HUES6 (cell line): Measurements from ENCODE around the gene PRR22.
"Not testable (repeated sequence)": the region's sequence is repeated elsewhere in the genome, so short reads cannot be mapped to it uniquely, and the experiment has no call there.

Experiments
- H3K27ac ChIP-seq: 2 replicates; pipeline ENCODE4 v1.7.0; 2013; ENCODE audit warnings: low read depth, mild to moderate bottlenecking, low read length, inconsistent platforms
- H3K27me3 ChIP-seq: 2 replicates; pipeline ENCODE4 v1.6.1; 2013; ENCODE audit warnings: low read length; ENCODE audit not compliant: control insufficient read depth, insufficient read depth
- H3K36me3 ChIP-seq: 2 replicates; pipeline ENCODE4 v1.6.1; 2013; ENCODE audit warnings: low read length; ENCODE audit not compliant: control insufficient read depth, insufficient read depth
- H3K4me1 ChIP-seq: 2 replicates; pipeline ENCODE4 v1.6.1; 2013; ENCODE audit warnings: low read length; ENCODE audit not compliant: control insufficient read depth, insufficient read depth
- H3K4me3 ChIP-seq: 2 replicates; pipeline ENCODE4 v1.5.1; 2013; ENCODE audit warnings: low read depth, low read length
- H3K9ac ChIP-seq: one replicate; pipeline ENCODE4 v1.6.1; 2013; ENCODE audit warnings: mild to moderate bottlenecking, low read length
- H3K9me3 ChIP-seq: 2 replicates; pipeline ENCODE4 v1.6.1; 2013; ENCODE audit warnings: low read depth, low read length; ENCODE audit not compliant: control insufficient read depth, insufficient read depth

PRR22 gene

DNA sequence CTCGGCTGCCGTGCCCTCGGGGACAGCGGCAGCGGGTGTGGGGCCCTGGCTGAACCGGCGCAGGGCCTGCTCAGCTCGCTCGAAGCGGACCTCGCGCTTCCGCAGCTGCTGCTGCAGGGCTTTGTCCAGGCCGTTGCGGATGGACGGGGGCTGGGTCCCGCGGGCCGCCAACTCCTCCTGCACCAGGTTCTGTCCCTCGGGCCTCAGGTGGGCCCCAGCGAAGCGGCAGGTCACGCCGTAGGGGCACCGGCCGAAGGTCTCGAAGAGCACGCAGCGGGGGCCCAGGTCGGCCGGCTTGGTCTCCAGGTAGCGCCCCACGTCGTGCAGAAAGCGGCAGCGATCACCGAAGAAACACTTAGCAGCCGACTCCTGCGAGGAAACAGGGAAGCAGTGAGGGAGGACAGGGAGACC lies 4.8 kb upstream of the PRR22 start:
- no peaks in the 10 kb centered on the region for H3K9me3 ChIP-seq
- no peak overlapping the region for H3K9ac ChIP-seq
- H3K4me3 ChIP-seq = no peak overlapping the region
- no peaks in the 10 kb centered on the region for H3K27me3 ChIP-seq
- H3K4me1 ChIP-seq = no peaks in the 10 kb centered on the region
- H3K27ac ChIP-seq = no peak overlapping the region
- peaks cover 56% of the 10 kb centered on the region for H3K36me3 ChIP-seq

DNA sequence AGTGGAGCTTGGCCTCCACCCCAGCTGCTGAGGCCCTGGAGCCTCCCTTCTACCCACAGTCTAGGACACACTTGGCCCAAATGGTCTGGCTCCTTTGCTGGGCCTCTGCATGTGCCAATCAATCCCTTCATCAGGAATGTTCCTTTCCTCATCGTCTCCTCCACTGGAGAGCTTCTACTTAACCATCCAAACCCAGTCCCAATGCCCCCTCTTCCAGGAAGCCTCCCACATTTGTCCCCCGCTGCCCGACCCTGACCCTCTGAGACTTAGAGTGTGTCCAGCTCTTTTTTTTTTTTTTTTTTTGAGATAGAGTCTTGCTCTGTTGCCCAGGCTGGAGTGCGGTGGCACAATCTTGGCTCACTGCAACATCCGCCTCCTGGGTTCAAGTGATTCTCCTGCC lies 3.9 kb upstream of the PRR22 start:
- no peak overlapping the region for H3K9ac ChIP-seq
- H3K4me1 ChIP-seq = no peaks in the 10 kb centered on the region
- no peak overlapping the region for H3K27ac ChIP-seq
- H3K27me3 ChIP-seq = no peaks in the 10 kb centered on the region
- H3K36me3 ChIP-seq = peaks cover 60% of the 10 kb centered on the region
- H3K9me3 ChIP-seq = no peaks in the 10 kb centered on the region
- no peak overlapping the region for H3K4me3 ChIP-seq

DNA sequence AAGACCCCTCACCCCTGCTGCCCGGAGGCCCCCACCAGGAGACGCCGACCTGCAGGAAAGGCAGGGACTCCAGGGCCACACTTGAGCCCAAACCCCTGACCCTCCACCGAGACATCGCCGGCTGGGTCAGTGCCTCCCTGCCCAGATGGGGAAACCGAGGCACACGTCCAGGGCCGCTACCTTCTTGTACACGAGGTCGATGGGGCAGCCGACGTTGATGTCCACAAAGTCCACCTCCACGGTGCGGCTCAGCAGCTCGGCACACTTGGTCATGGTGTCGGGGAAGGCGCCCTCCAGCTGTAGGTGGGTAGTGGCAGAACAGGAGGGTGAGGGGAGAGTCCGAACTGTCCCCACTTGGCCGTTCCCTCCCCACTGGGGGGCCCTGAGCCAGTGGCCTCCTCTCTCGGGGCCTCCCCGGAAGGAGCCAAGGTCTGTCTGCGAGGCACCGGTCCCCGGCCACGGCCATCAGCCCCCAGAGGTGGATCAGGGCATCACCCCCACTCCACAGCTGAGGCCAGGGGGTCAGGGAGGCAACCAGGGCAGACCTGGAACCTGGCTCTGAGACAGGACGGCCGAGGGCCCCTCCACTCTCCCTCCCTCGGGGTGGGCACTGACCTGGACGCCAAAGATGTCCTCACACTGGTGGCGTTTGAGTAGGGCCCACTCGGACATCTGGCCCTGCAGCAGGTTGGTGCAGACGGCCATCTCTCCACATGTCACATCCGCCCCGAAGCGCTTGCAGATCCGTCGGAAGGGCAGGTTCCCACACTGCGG lies 3.0 kb upstream of the PRR22 start:
- Histone ChIP-seq H3K9ac (no peak overlapping the region), H3K27ac (no peak overlapping the region), H3K27me3 (no peaks in the 10 kb centered on the region), H3K4me3 (no peak overlapping the region), H3K36me3 (peaks cover 64% of the 10 kb centered on the region), H3K4me1 (no peaks in the 10 kb centered on the region), H3K9me3 (no peaks in the 10 kb centered on the region)

DNA sequence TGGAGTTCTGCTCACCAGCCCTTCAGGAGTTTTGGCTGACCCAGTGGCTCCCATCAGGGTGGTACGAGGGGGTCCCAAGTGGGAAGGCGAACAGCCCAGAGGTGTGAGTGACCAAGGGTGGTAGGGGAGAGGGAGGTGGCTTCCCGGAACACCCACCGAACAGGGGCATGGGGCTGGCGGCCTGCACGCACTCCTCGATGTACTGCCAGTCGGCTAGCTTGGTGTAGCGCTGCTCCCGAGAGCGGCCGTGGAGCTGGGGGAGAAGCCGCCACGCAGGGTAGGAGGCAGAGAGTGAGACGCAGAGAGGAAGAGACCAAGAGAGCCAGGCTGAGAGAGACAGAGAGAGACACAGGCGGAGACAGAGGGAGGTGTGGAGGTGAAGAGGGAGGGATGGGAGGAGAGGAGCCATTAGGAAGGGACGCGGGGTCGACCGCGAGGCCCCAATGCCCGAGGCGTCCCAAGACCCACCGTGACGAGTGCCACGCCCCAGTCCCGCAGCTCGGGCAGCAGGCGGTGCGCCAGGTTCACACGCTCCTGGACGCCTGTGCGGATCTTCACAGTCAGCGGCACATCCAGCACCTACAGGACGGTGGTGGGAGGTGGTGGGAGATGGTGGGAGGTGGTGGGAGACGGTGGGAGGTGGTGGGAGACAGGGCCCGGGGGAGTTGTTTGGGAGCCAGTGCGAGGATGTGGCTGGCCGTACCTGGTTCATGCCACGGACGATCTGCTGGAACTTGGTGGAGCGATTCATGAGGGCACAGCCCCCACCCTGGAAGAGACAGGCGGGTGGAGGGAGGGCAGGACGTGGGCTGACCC lies 2.3 kb upstream of the PRR22 start:
- H3K27me3 ChIP-seq = no peaks in the 10 kb centered on the region
- H3K36me3 ChIP-seq = peaks cover 67% of the 10 kb centered on the region
- no peak overlapping the region for H3K9ac ChIP-seq
- H3K9me3 ChIP-seq = no peaks in the 10 kb centered on the region
- no peaks in the 10 kb centered on the region for H3K4me1 ChIP-seq
- no peak overlapping the region for H3K4me3 ChIP-seq
- no peak overlapping the region for H3K27ac ChIP-seq

- Histone ChIP-seq H3K9me3 (no peaks in the 10 kb centered on the region), H3K4me1 (no peaks in the 10 kb centered on the region), H3K27ac (no peak overlapping the region), H3K9ac (no peak overlapping the region), H3K4me3 (no peak overlapping the region), H3K36me3 (peaks cover 67% of the 10 kb centered on the region), H3K27me3 (no peaks in the 10 kb centered on the region)
These were observed 877 bp upstream of the PRR22 start for GRCh38 chr19:5785423-5785822.

GRCh38 chr19:5782945-5783919 lies 1.3 kb downstream of the PRR22 start:
- H3K4me1 ChIP-seq = no peaks in the 10 kb centered on the region
- no peak overlapping the region for H3K27ac ChIP-seq
- no peaks in the 10 kb centered on the region for H3K27me3 ChIP-seq

GRCh38 chr19:5782322-5782721 lies 2.2 kb downstream of the PRR22 start:
- no peaks in the 10 kb centered on the region for H3K9me3 ChIP-seq
- no peaks in the 10 kb centered on the region for H3K4me1 ChIP-seq
- H3K36me3 ChIP-seq = peaks cover 40% of the 10 kb centered on the region
- no peak overlapping the region for H3K27ac ChIP-seq
- no peak overlapping the region for H3K4me3 ChIP-seq
- no peaks in the 10 kb centered on the region for H3K27me3 ChIP-seq
- H3K9ac ChIP-seq = no peak overlapping the region

More at GRCh38 chr19:5782945-5783919, 1.3 kb downstream of the PRR22 start:
- Histone ChIP-seq H3K9ac (no peak overlapping the region), H3K36me3 (peaks cover 49% of the 10 kb centered on the region), H3K4me3 (no peak overlapping the region), H3K9me3 (no peaks in the 10 kb centered on the region)

DNA sequence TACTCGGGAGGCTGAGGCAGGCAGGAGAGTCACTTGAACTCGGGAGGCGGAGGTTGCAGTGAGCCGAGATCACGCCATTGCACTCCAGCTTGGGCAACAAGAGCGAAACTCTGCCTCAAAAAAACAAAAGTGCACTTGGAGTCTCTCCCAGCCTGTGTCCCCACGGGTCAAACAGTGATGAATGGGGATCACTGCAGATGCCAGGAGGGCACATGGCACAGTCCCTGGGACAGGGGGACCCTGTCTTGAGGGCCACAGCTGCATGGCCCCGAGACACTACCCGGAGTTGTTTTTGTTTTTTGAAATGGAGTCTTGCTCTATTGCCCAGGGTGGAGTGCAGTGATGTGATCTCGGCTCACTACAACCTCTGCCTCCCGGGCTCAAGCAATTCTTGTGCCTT lies 3.6 kb downstream of the PRR22 start:
- not testable (repeated sequence) for H3K27me3 ChIP-seq, H3K9me3 ChIP-seq, H3K27ac ChIP-seq, H3K9ac ChIP-seq, H3K4me3 ChIP-seq, H3K4me1 ChIP-seq
- peaks cover 26% of the 10 kb centered on the region for H3K36me3 ChIP-seq

- Histone ChIP-seq H3K4me3 (no peak overlapping the region), H3K27me3 (no peaks in the 10 kb centered on the region), H3K27ac (no peak overlapping the region), H3K4me1 (no peaks in the 10 kb centered on the region), H3K9ac (no peak overlapping the region), H3K9me3 (no peaks in the 10 kb centered on the region; the same call in 1 of the 2 replicates), H3K36me3 (peaks cover 8% of the 10 kb centered on the region; the same call in 1 of the 2 replicates)
These were observed 6.1 kb downstream of the PRR22 start for GRCh38 chr19:5778402-5778801.

DNA sequence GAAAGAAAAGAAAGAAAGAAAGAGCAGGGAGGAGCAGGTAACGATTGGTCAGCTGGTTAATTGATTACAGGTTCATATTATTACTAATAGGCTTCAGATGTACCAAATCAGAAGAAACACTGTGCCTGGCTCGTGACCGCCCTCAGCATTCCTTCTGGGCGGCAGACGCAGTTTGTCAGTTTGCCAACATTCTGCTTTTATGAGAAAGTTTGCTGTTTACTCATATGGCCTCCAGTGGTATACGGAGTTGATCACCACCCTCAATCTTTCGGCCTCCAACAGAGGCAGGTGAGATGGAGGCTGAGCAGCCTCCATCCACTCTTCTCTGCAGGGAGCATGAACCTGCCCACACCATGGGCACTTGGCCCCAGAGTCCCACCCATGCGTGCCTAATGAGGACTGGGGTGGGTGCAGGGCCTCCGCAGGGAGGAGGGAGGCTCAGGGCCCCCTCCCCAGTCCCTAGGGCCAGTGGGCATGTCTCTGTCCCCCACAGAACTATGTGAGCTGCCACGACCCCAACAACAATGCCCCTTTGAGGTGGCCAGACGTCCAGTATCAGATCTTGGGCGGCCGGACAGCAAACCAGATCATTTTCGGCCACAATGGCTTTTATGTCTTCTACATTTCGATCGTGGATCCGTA lies 8.8 kb downstream of the PRR22 start:
- no peaks in the 10 kb centered on the region for H3K27me3 ChIP-seq
- no peak overlapping the region for H3K27ac ChIP-seq
- H3K9me3 ChIP-seq = peaks cover 2% of the 10 kb centered on the region; the same call in 1 of the 2 replicates
- no peak overlapping the region for H3K9ac ChIP-seq
- H3K36me3 ChIP-seq = no peaks in the 10 kb centered on the region
- H3K4me1 ChIP-seq = no peaks in the 10 kb centered on the region
- H3K4me3 ChIP-seq = no peak overlapping the region
